Psoas muscle (tissue), 8 donors: Measurements from ENCODE around the gene FAM43A. TPM values are rescaled to one million over a fixed set of nuclear protein-coding genes. Genes with fewer than 3 reads are reported as not detected.

ENCODE experiments used
- ATAC-seq, 4 donors: fragments of 200-7000 bp; cut with Tn5 transposase; one replicate each; pipeline ENCODE4 v1.9.1; 2020; ENCODE audit warnings: moderate library complexity in 3 of 4, mild to moderate bottlenecking in 2 of 4
- DNase-seq, 2 donors: peaks; one replicate each; pipeline ENCODE4 v3.0.0-alpha.2; 2020
- H3K27ac ChIP-seq: fragments of 200-600 bp; one replicate; pipeline ENCODE4 v1.8.0; 2022
- H3K27me3 ChIP-seq, 3 donors: fragments of 200-600 bp in 1 of 3; one replicate each; pipeline versions ENCODE4 v1.6.1 to v1.8.0; 2013 to 2022; ENCODE audit warnings: low read length in 2 of 3, mild to moderate bottlenecking in 2 of 3, moderate library complexity in 1 of 3; ENCODE audit not compliant: insufficient read depth in 3 of 3
- H3K36me3 ChIP-seq, 2 donors: fragments of 200-600 bp in 1 of 2; one replicate each; pipeline versions ENCODE4 v1.6.1 to v1.8.0; 2013 to 2022; ENCODE audit warnings: low read depth in 1 of 2, mild to moderate bottlenecking in 1 of 2, moderate library complexity in 1 of 2; ENCODE audit not compliant: insufficient read depth in 1 of 2
- H3K4me1 ChIP-seq: fragments of 200-600 bp; one replicate; pipeline ENCODE4 v1.8.0; 2022
- H3K4me3 ChIP-seq: fragments of 200-600 bp; one replicate; pipeline ENCODE4 v1.8.0; 2022; ENCODE audit warnings: mild to moderate bottlenecking
- H3K9me3 ChIP-seq: fragments of 200-600 bp; one replicate; pipeline ENCODE4 v1.8.0; 2022
- whole genome bisulfite sequencing, 3 donors: extraction: QIAGEN DNeasy Blood & Tissue Kit; methylation state at CpG; one replicate each; pipeline versions ENCODE4 v1.1.6 to v1.1.7; 2013; 5-methylcytosine and 5-hydroxymethylcytosine counted together
- intact Hi-C, 2 donors: fragments of 100-400 bp; cut with DNase I; formaldehyde crosslinking; loops; one replicate each; pipeline versions ENCODE4 v1.11.0 to v1.14.2; 2022
- polyA plus RNA-seq, 3 donors: library from polyadenylated mRNA; stranded (reverse); fragments of 200-250 nt; gene quantifications; one replicate each; pipeline ENCODE4 v1.2.3, GENCODE V29; 2013
- total RNA-seq, 4 donors: library from RNA; stranded (reverse); fragmentation: NEBNext Ultra II Directional in 2 of 4; extraction: Animal tissue kit (Norgen Biotek cat#: 25700) in 2 of 4; gene quantifications; one replicate each; pipeline versions ENCODE4 v1.2.1 to v1.2.4, GENCODE V29; 2021 to 2023
- TF ChIP-seq, protein P1 (sequence below): fragments of 200-600 bp; IDR thresholded peaks from one replicate; pipeline ENCODE4 v1.8.0; 2022; ENCODE audit warnings: antibody characterized with exemption
- donor health status: healthy with polysubstance abuse.
- donor health status: DM: no; HTN: no; CAD: no; lungs with moderate emphysema.
- donor health status: Bipolar disorder and iron deficiency.
- donor health status: healthy.
- donor health status: DM: yes; HTN: yes; CAD: no.
- donor health status: DM: no; HTN: no; CAD: no.
- donor health status: DM: no; HTN: no; CAD: no.
- donor health status: DM: yes; HTN: yes; CAD: no.

Gene FAM43A
- total and polyA plus RNA-seq, 7 donors, result 4.1 to 7.7 (median 6.8) TPM

DNA sequence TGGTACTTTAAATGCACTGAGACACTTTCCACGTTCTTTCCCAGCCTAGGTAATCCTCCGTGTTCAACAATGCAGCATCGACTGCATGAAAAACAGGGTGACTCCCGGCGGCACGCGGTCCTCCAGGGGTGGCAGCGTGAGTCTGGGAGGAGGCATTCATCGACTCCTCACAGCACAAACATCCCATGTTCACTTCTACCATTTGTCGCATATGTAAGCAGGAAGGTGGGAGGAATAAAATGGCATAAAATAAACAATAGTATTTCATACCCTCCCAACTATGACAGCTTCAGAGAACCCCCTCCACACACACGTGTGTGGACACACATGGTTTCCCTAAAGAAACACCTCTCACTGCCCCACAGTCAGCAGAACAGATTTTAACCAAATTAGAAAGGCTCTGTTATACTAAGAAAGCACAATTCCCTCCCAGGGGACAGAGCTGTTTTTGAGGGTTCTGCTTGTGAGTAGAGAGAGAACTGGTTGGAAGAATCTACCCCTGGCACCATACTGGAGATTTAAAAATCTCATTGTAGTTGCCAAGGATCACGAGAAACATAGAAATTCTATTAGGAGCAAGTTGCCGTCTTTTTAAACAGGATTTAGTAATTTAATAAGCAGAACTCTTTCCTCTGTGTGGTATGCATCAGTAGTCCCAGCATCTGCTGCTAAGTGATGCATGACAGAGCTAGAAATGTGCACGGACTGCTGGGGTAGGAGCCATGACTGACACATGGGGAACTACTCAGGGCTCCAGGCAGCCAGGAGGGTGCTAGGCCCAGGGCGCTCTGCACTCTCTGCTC, 6.0 kb downstream of the FAM43A start:
- ATAC-seq (no peak), DNase-seq (no peak)
- TF ChIP-seq, protein P1, sequence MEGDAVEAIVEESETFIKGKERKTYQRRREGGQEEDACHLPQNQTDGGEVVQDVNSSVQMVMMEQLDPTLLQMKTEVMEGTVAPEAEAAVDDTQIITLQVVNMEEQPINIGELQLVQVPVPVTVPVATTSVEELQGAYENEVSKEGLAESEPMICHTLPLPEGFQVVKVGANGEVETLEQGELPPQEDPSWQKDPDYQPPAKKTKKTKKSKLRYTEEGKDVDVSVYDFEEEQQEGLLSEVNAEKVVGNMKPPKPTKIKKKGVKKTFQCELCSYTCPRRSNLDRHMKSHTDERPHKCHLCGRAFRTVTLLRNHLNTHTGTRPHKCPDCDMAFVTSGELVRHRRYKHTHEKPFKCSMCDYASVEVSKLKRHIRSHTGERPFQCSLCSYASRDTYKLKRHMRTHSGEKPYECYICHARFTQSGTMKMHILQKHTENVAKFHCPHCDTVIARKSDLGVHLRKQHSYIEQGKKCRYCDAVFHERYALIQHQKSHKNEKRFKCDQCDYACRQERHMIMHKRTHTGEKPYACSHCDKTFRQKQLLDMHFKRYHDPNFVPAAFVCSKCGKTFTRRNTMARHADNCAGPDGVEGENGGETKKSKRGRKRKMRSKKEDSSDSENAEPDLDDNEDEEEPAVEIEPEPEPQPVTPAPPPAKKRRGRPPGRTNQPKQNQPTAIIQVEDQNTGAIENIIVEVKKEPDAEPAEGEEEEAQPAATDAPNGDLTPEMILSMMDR, result no peak
- intact Hi-C loops, result loop anchor here in 1 of 2 donors (10.0 kb wide), 1 partner anchor 163 kb away; no protein-coding TSS in a partner anchor
- no peak overlapping the region for H3K4me3 ChIP-seq
- no peak overlapping the region for H3K27ac ChIP-seq
- no peaks in the 10 kb centered on the region for H3K36me3 ChIP-seq
- H3K9me3 ChIP-seq, result no peaks in the 10 kb centered on the region
- H3K4me1 ChIP-seq, result peaks cover 24% of the 10 kb centered on the region
- H3K27me3 ChIP-seq, result no peaks in the 10 kb centered on the region
- 37 to 46% (median 37%) methylated on average over 15 of the region's 15 CpGs for WGBS, 3 donors

DNA sequence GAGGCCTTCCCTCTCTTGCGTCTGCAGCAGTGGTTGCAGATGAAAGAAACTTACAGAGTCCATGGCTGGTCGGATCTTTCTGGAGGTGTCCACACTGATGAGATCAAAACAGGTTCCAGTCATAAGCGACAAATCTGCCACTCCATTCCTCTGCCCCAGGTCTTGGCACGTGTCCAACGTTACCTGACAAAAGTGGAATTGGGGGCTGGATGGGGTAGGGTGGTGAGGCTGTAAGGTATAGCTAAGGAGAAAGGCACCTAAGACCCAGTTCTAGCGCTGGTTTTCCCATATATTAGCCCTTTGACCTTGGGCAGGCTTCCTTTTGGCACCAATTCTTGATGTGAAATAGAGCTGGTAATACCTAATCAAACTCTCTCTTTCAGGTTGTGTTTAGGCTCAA, 11.0 kb downstream of the FAM43A start:
- H3K4me3 ChIP-seq, result no peak overlapping the region
- ATAC-seq, result no peak
- TF ChIP-seq, protein P1, result no peak
- no peak for DNase-seq
- no peak overlapping the region for H3K27ac ChIP-seq
- H3K4me1 ChIP-seq, result peaks cover 5% of the 10 kb centered on the region
- H3K27me3 ChIP-seq, result no peaks in the 10 kb centered on the region
- no peaks in the 10 kb centered on the region for H3K36me3 ChIP-seq
- intact Hi-C loops, result loop anchor here in 1 of 2 donors (10.0 kb wide), 1 partner anchor 158 kb away; no protein-coding TSS in a partner anchor
- 86 to 89% (median 88%) methylated on average over 6 of the region's 6 CpGs for WGBS, 3 donors
- peaks cover 6% of the 10 kb centered on the region for H3K9me3 ChIP-seq

DNA sequence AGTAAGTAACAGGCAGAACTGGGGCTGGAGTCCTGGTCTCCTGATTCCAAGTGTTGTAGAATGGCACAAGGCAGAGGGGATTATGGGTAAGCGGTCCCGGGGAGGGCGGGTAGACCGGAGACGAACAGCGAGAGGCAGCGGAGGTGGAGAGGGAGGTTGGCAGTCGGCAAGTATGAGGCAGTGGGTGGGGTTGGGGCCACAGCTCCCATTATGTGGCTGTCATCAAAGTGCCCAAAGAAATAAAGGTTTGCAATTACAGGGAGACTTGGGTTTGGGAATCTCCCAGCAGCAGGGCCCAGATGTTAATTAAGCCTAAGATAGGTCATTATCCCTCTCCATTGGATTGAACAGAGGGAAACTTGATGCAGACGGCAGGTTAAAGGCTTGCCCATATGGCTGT, 16.9 kb downstream of the FAM43A start:
- H3K27me3 ChIP-seq, result no peaks in the 10 kb centered on the region
- H3K4me3 ChIP-seq, result no peak overlapping the region
- ATAC-seq (no peak), DNase-seq (no peak)
- no peaks in the 10 kb centered on the region for H3K36me3 ChIP-seq
- peaks cover 6% of the 10 kb centered on the region for H3K9me3 ChIP-seq
- peaks cover 14% of the 10 kb centered on the region for H3K4me1 ChIP-seq
- H3K27ac ChIP-seq, result no peak overlapping the region
- WGBS, 3 donors, result 85 to 90% (median 87%) methylated on average over 9 of the region's 9 CpGs
- TF ChIP-seq, protein P1, result no peak
- intact Hi-C loops, result no loop called here

DNA sequence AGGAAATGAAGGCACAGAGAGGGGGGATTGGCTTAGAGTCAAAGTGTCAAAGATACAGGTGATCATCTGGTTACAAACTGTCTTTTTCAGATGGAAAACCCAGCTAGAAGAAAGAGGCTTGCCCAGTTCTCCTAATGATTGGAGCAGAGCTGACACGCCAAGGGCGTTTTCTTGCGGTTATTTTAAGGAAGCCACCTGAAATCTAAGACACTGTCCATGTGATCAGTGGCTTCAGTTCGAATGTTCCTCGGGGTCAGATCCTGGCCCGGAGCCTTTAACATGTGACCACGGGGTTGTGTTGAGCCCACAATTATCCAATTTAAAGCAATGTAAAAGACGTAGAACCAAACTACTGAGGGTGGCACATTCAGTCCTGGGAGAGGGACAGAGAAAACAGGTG, 19.5 kb downstream of the FAM43A start:
- Histone ChIP-seq H3K27ac (peak overlapping the region; percentile 27), H3K4me1 (peaks cover 14% of the 10 kb centered on the region), H3K36me3 (no peaks in the 10 kb centered on the region), H3K27me3 (no peaks in the 10 kb centered on the region), H3K4me3 (no peak overlapping the region), H3K9me3 (no peaks in the 10 kb centered on the region)
- TF ChIP-seq, protein P1, result no peak
- peak in 3 of 4 donors; percentile 64 to 84 (median 69) for ATAC-seq
- intact Hi-C loops, result no loop called here
- 35 to 67% (median 37%) methylated on average over 8 of the region's 8 CpGs for WGBS, 3 donors
- DNase-seq, result no peak
